K562 (cell line): Measurements from ENCODE around the gene GABARAPL2. TPM values are rescaled to one million over a fixed set of nuclear protein-coding genes. Genes with fewer than 3 reads are reported as not detected.
A peak's percentile ranks its signal among the peaks of the same experiment; 100 is the strongest.

Source experiments
- ATAC-seq: fragments of 200-7000 bp; cut with Tn5 transposase; 3 replicates; pipeline ENCODE4 v1.9.1; 2020; ENCODE audit warnings: moderate library complexity
- BruUV-seq: library from RNA; stranded (reverse); fragments of 400-500 nt; replicated peaks from 2 replicates; lab custom pipeline; 2021; lab: Mats Ljungman, UMichigan
- CTCF ChIA-PET: fragments of 300-600 bp; formaldehyde crosslinking; extraction: SDS; loops from one replicate; lab custom pipeline; 2021; ENCODE audit warnings: low intra/inter-chr PET ratio; lab: Yijun Ruan, JAX
- POLR2A ChIA-PET: fragments of 300-600, 350-650 bp; sonication (Branson Sonifier 250); formaldehyde crosslinking; extraction: SDS; loops from one replicate; lab custom pipeline; 2021; ENCODE audit warnings: antibody characterized with exemption, inconsistent platforms; lab: Yijun Ruan, JAX
- DNase-seq, 4 experiments: peaks; one replicate each; pipeline versions ENCODE4 v3.0.0 to v3.0.0-alpha.2; 2011 to 2018; ENCODE audit warnings: low spot score in 3 of 4, mixed read lengths in 3 of 4; ENCODE audit errors: extremely low read depth in 1 of 4
- FAIRE-seq: peaks from 2 replicates; lab custom pipeline; 2011; peaks lifted over from hg19 to GRCh38; lab: Jason Lieb, UNC
- H2AFZ ChIP-seq: 2 replicates; pipeline ENCODE4 v1.6.0; 2011; ENCODE audit warnings: low read depth, low read length, control low read depth, inconsistent platforms
- H3K27ac ChIP-seq: fragments of 200-600 bp; 3 replicates; pipeline ENCODE4 v1.8.0; 2011; ENCODE audit warnings: low read depth, mild to moderate bottlenecking, control low read depth, inconsistent platforms, low read length, moderate library complexity, mixed read lengths; ENCODE audit errors: extremely low read depth
- H3K27me3 ChIP-seq, 2 experiments: fragments of 300-600 bp in 1 of 2; 2 replicates in 1 of 2; 3 replicates in 1 of 2; pipeline versions ENCODE4 v1.6.0 to v1.8.0; 2011; ENCODE audit warnings: inconsistent platforms in 2 of 2, low read length in 2 of 2, mild to moderate bottlenecking in 1 of 2, mixed read lengths in 1 of 2, moderate library complexity in 1 of 2; ENCODE audit not compliant: control insufficient read depth in 2 of 2, insufficient read depth in 2 of 2
- H3K36me3 ChIP-seq: fragments of 300-600 bp; 3 replicates; pipeline ENCODE4 v1.8.0; 2011; ENCODE audit warnings: mild to moderate bottlenecking, low read length, inconsistent platforms; ENCODE audit not compliant: control insufficient read depth, insufficient read depth
- H3K4me1 ChIP-seq, 2 experiments: fragments of 200-600 bp in 1 of 2; replicated peaks in 1 of 2; 2 replicates in 1 of 2; 3 replicates in 1 of 2; pipeline versions ENCODE4 v1.5.1 to v1.8.0; 2011; ENCODE audit warnings: inconsistent platforms in 2 of 2, low read length in 2 of 2, mild to moderate bottlenecking in 1 of 2, mixed read lengths in 1 of 2, moderate library complexity in 1 of 2; ENCODE audit not compliant: control insufficient read depth in 2 of 2, insufficient read depth in 2 of 2
- H3K4me2 ChIP-seq: 2 replicates; pipeline ENCODE4 v1.6.1; 2011; ENCODE audit warnings: low read length, control low read depth, inconsistent platforms, mixed read lengths; ENCODE audit not compliant: insufficient read depth
- H3K4me3 ChIP-seq: fragments of 200-600 bp; sonication (generic), shearing (Covaris generic); 2 replicates; pipeline ENCODE4 v1.5.1; 2016; ENCODE audit warnings: control low read depth, inconsistent platforms
- H3K79me2 ChIP-seq: fragments of 200-600 bp; 3 replicates; pipeline ENCODE4 v1.8.0; 2011; ENCODE audit warnings: low read length, inconsistent platforms; ENCODE audit not compliant: control insufficient read depth, insufficient read depth
- H3K9ac ChIP-seq, 2 experiments: 2 replicates each; pipeline versions ENCODE4 v1.6.0 to v1.6.1; 2011; ENCODE audit warnings: low read depth in 2 of 2, low read length in 2 of 2, control low read depth in 1 of 2, inconsistent platforms in 1 of 2, mild to moderate bottlenecking in 1 of 2, mixed read lengths in 1 of 2; ENCODE audit not compliant: insufficient read depth in 1 of 2
- H3K9me1 ChIP-seq: one replicate; pipeline ENCODE4 v1.6.0; 2011; ENCODE audit warnings: inconsistent platforms, mild to moderate bottlenecking, low read length, moderate library complexity; ENCODE audit not compliant: control insufficient read depth, insufficient read depth
- H3K9me3 ChIP-seq: replicated peaks from 2 replicates; pipeline ENCODE4 v1.5.1; 2011; ENCODE audit warnings: low read depth, low read length, inconsistent platforms; ENCODE audit not compliant: control insufficient read depth, insufficient read depth
- H4K20me1 ChIP-seq: replicated peaks from 2 replicates; pipeline ENCODE4 v1.6.1; 2011; ENCODE audit warnings: low read length, inconsistent platforms, mixed read lengths; ENCODE audit not compliant: control insufficient read depth, insufficient read depth
- ARID1B ChIP-seq: fragments of 450-650 bp; IDR thresholded peaks from 2 replicates; pipeline ENCODE4 v1.6.1; 2016; ENCODE audit warnings: antibody characterized with exemption, mild to moderate bottlenecking, inconsistent platforms
- ATF7 ChIP-seq: fragments of 450-650 bp; IDR thresholded peaks from 2 replicates; pipeline ENCODE4 v1.7.1; 2014; ENCODE audit warnings: mild to moderate bottlenecking, moderate library complexity
- EP300 ChIP-seq: IDR thresholded peaks from 2 replicates; pipeline ENCODE4 v1.6.1; 2012; ENCODE audit warnings: low read length, improper control_type of control experiment
- HCFC1 ChIP-seq: IDR thresholded peaks from 2 replicates; pipeline ENCODE4 v1.6.1; 2012; ENCODE audit warnings: low read depth, low read length, improper control_type of control experiment
- MAZ ChIP-seq, 2 experiments: fragments of 450-650 bp in 1 of 2; sonication (generic) in 1 of 2; formaldehyde crosslinking; IDR thresholded peaks in 1 of 2; conservative IDR thresholded peaks in 1 of 2; 2 replicates each; pipeline versions ENCODE4 v1.4.0 to v1.5.0; 2020; ENCODE audit warnings: mild to moderate bottlenecking in 1 of 2, missing genetic modification reagents in 1 of 2
- NCOA2 ChIP-seq, 2 experiments: fragments of 450-650 bp; IDR thresholded peaks; 2 replicates each; pipeline ENCODE4 v1.6.1; 2018; ENCODE audit warnings: mild to moderate bottlenecking in 2 of 2, moderate library complexity in 1 of 2; ENCODE audit not compliant: partially characterized antibody in 2 of 2
- RFX1 ChIP-seq: fragments of 450-650 bp; IDR thresholded peaks from 2 replicates; pipeline ENCODE4 v1.6.1; 2016; ENCODE audit warnings: mild to moderate bottlenecking, moderate library complexity
- ZNF41 ChIP-seq: fragments of 250-450 bp; sonication (Bioruptor Pico); conservative IDR thresholded peaks from 2 replicates; pipeline ENCODE4 v1.4.0; 2020; ENCODE audit warnings: mild to moderate bottlenecking
- ZNF76 ChIP-seq: fragments of 250-450 bp; sonication (Bioruptor Pico); IDR thresholded peaks from 2 replicates; pipeline ENCODE4 v1.4.0; 2020; ENCODE audit warnings: mild to moderate bottlenecking, moderate library complexity, borderline replicate concordance
- WGBS: fragments of 100-300 bp; shearing (Covaris generic); methylation state at CpG from one replicate; pipeline ENCODE4 v1.1.6; 2016; ENCODE audit warnings: low coverage, mixed read lengths; ENCODE audit not compliant: insufficient coverage; ENCODE audit errors: missing lambda C conversion rate; 5-methylcytosine and 5-hydroxymethylcytosine counted together
- in situ Hi-C: fragments of 300-500 bp; cut with MboI; formaldehyde crosslinking; loops from 4 replicates; pipeline ENCODE4 v1.15.0; 2018; ENCODE audit warnings: inconsistent platforms, mixed read lengths
- intact Hi-C: fragments of 100-400 bp; cut with micrococcal nuclease; formaldehyde crosslinking; loops from 2 replicates; pipeline ENCODE4 v1.14.2; 2022
- polyA plus RNA-seq, 8 experiments: library from polyadenylated mRNA; depleted of rRNA in 4 of 8; stranded (reverse) in 5 of 8; unstranded in 3 of 8; fragments of >200 nt; fragmentation: Nextera tagmentation in 2 of 8; fragmentation: Illumina TruSeq in 1 of 8; extraction: Ambion mirVana in 2 of 8; extraction: Trizol in 1 of 8; gene quantifications; 2 replicates each; pipeline versions ENCODE4 v1.2.1 to v1.2.3, GENCODE V29; 2011 to 2014; ENCODE audit warnings: inconsistent platforms in 1 of 8, missing spikeins in 1 of 8
- total RNA-seq, 7 experiments: library from RNA; depleted of rRNA in 6 of 7; stranded (reverse); fragments of >200 nt in 6 of 7; fragmentation: Illumina TruSeq in 2 of 7; extraction: Trizol in 2 of 7; gene quantifications; 2 replicates each; pipeline versions ENCODE4 v1.2.1 to v1.2.3, GENCODE V29; 2011 to 2021; ENCODE audit warnings: low replicate concordance in 1 of 7
- TF ChIP-seq, protein P1 (sequence below): fragments of 250-450 bp; sonication (Bioruptor Pico); IDR thresholded peaks from 2 replicates; pipeline ENCODE4 v1.4.0; 2020
- TF ChIP-seq, protein P2 (sequence below): fragments of 250-450 bp; sonication (Bioruptor Pico); IDR thresholded peaks from 2 replicates; pipeline ENCODE4 v1.5.0; 2020; ENCODE audit warnings: mild to moderate bottlenecking
- TF ChIP-seq, protein P3 (sequence below): fragments of 450-650 bp; IDR thresholded peaks from 2 replicates; pipeline ENCODE4 v1.6.1; 2016
- TF ChIP-seq, protein P4 (sequence below): sonication (generic); IDR thresholded peaks from 2 replicates; pipeline ENCODE4 v1.6.1; 2016

GABARAPL2 gene
- total and polyA plus RNA-seq, 9 of the 15 experiments (the other 6 are each of a cell fraction or from before 2014, with no cell fraction given) = 42.1 to 288 (median 91.8) TPM

DNA sequence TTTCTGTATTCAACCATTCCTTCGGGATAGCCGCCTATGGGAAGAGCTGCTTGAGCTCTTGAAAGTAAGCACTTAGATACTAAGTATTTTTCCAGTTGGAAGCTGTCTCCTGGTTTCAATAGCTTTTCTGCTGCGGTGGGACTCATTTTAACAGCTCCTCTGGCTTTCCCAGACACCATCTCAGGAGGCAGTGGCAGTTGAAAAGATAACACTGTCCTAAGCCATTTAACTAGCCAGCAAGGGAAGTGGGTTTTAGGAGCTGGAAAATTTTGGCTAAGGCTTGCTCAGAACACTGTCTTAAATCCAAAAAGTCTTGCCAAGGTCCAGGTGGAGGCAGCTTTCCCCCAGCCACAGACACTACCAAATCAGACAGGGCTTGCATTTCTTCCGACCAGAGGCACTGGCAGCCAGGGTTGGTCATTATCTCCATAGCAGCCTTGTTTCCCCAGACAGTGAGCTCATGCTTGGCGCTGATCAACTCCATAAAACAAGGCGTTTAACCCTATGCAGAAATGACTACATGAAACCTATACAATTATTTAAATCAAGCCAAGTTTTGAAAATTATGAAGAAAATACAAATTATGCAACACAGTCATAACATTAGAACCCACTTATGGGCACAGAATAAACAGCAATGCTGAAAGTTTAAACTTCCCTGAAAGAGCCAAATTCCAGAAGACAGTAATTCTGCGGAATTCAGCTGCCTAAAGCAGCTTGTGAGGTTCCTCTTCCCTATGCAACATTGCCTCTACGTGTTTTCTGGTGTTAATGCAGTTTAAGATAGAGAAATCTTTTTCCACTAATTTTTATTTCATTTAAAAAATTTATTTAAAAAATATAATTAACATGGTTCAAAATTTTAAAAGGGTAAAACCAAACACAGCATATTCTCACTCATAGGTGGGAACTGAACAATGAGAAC, 25.0 kb downstream of the GABARAPL2 start:
- peak overlapping the region; percentile 64 for H3K4me2 ChIP-seq
- no peak overlapping the region for H3K4me3 ChIP-seq
- H3K27ac ChIP-seq = peak overlapping the region; percentile 60
- no peaks in the 10 kb centered on the region for H3K79me2 ChIP-seq
- ATAC-seq (peak; percentile 73), DNase-seq (peak in 2 of 4 experiments; percentile 57 to 69), FAIRE-seq (peak; percentile 67)
- H3K36me3 ChIP-seq = peaks cover 3% of the 10 kb centered on the region; the same call in 1 of the 3 replicates
- CTCF ChIA-PET = no interaction called here
- H3K4me1 ChIP-seq = peaks cover 11 to 34% of the 10 kb centered on the region in 2 experiments; a peak in 4 of 5 replicates
- in situ Hi-C loops = no loop called here
- POLR2A ChIA-PET = interaction anchor here (0.5 to 1.4 kb wide), 9 partner anchors 10 to 32 kb away, joined by 3 to 9 read pairs (median 4); partner anchors contain the start of genes ADAT1 and GABARAPL2
- H3K27me3 ChIP-seq = no peaks in the 10 kb centered on the region
- H3K9me1 ChIP-seq = no peaks in the 10 kb centered on the region
- peak overlapping the region; percentile 73 for H2AFZ ChIP-seq
- BruUV-seq = TSS peak; percentile 23
- intact Hi-C loops = no loop called here
- peak overlapping the region; percentile 33 to 42; a peak in 3 of 4 replicates for H3K9ac ChIP-seq
- WGBS = 31% methylated on average over 8 of the region's 8 CpGs
- no peaks in the 10 kb centered on the region for H3K9me3 ChIP-seq
- no peaks in the 10 kb centered on the region for H4K20me1 ChIP-seq
- TF ChIP-seq NCOA2 (IDR thresholded peaks at IDR 0.05; ENCODE audit: partially characterized antibody in 2 of 2) (no peak), ZNF76 (0 out of 2 replicates have a peak, but pooled peaks have one; percentile 37), RFX1 (peak; percentile 52), ARID1B (peak; percentile 64), MAZ (CRISPR knock-in tag; conservative IDR thresholded peaks at IDR 0.05 in 1 of 2, IDR thresholded peaks at IDR 0.05 in 1 of 2) (0 out of 4 replicates have a peak, but pooled peaks of 1 of the 2 experiments have one; percentile 17), ZNF41 (peak; percentile 58; the same call in 1 of the 2 replicates), ATF7 (peak; percentile 72; the same call in 1 of the 2 replicates), HCFC1 (no peak), EP300 (peak; percentile 9; the same call in 1 of the 2 replicates)
- TF ChIP-seq, protein P1, sequence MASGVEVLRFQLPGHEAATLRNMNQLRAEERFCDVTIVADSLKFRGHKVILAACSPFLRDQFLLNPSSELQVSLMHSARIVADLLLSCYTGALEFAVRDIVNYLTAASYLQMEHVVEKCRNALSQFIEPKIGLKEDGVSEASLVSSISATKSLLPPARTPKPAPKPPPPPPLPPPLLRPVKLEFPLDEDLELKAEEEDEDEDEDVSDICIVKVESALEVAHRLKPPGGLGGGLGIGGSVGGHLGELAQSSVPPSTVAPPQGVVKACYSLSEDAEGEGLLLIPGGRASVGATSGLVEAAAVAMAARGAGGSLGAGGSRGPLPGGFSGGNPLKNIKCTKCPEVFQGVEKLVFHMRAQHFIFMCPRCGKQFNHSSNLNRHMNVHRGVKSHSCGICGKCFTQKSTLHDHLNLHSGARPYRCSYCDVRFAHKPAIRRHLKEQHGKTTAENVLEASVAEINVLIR = 0 out of 2 replicates have a peak, but pooled peaks have one; percentile 19
- TF ChIP-seq, protein P2, sequence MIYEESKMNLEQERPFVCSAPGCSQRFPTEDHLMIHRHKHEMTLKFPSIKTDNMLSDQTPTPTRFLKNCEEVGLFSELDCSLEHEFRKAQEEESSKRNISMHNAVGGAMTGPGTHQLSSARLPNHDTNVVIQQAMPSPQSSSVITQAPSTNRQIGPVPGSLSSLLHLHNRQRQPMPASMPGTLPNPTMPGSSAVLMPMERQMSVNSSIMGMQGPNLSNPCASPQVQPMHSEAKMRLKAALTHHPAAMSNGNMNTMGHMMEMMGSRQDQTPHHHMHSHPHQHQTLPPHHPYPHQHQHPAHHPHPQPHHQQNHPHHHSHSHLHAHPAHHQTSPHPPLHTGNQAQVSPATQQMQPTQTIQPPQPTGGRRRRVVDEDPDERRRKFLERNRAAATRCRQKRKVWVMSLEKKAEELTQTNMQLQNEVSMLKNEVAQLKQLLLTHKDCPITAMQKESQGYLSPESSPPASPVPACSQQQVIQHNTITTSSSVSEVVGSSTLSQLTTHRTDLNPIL = no peak
- TF ChIP-seq, protein P3, sequence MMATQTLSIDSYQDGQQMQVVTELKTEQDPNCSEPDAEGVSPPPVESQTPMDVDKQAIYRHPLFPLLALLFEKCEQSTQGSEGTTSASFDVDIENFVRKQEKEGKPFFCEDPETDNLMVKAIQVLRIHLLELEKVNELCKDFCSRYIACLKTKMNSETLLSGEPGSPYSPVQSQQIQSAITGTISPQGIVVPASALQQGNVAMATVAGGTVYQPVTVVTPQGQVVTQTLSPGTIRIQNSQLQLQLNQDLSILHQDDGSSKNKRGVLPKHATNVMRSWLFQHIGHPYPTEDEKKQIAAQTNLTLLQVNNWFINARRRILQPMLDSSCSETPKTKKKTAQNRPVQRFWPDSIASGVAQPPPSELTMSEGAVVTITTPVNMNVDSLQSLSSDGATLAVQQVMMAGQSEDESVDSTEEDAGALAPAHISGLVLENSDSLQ = 0 out of 2 replicates have a peak, but pooled peaks have one; percentile 5
- TF ChIP-seq, protein P4, sequence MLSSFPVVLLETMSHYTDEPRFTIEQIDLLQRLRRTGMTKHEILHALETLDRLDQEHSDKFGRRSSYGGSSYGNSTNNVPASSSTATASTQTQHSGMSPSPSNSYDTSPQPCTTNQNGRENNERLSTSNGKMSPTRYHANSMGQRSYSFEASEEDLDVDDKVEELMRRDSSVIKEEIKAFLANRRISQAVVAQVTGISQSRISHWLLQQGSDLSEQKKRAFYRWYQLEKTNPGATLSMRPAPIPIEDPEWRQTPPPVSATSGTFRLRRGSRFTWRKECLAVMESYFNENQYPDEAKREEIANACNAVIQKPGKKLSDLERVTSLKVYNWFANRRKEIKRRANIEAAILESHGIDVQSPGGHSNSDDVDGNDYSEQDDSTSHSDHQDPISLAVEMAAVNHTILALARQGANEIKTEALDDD = peak; percentile 66
